ENCODE data around the gene DCP1B.

- no peak for TF ChIP-seq EZH2 (IDR thresholded peaks at IDR 0.05; ENCODE audit: insufficient read depth, poor library complexity, severe bottlenecking)
- no peak for TF ChIP-seq EZH2phosphoT487 (IDR thresholded peaks at IDR 0.05; ENCODE audit: insufficient read depth, low read depth)
Observed at GRCh38 chr12:1974812-1975211, 29.4 kb downstream of the DCP1B start.
